Measurements from ENCODE around the gene PHTF1. TPM values are rescaled to one million over a fixed set of nuclear protein-coding genes. Genes with fewer than 3 reads are reported as not detected.

Gene PHTF1
- total RNA-seq, 1 donor from 2014 or later, result 7.3 TPM

DNA sequence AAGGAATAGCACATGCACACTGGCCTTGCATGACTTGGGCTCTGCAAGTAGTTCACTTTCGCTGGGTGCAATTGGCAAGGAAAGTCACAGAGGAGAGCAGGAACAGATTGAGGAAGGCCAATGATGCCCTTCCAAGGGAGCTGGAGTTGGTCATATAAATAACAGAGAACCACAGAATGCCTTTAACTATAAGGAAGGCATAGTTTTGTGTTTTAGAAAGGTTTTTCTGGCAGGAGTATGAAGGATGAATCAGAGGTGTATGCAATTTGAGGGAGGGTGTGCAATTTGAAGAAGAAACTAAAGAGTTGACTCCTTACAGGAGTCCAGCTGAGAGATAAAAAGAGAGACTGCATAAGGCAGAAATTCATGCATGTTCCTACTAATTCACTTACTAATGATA is 112.1 kb downstream of the PHTF1 start:
- intact Hi-C loops (cut with micrococcal nuclease), result no loop called here
- ATAC-seq (no peak), DNase-seq (no peak)

Other genes with a start within 250 kb of the PHTF1 start
- 11.6 TPM for gene RSBN1, start 53.0 kb upstream of the PHTF1 start, total RNA-seq
- gene PTPN22, start 112.2 kb upstream of the PHTF1 start, total RNA-seq, result 0.40 TPM
- not detected for gene BCL2L15, start 128.1 kb upstream of the PHTF1 start, total RNA-seq
- gene AP4B1, start 145.3 kb upstream of the PHTF1 start, total RNA-seq, result 15.4 TPM
- 1.9 TPM for gene DCLRE1B, start 145.8 kb upstream of the PHTF1 start, total RNA-seq
- 52.2 TPM for gene HIPK1, start 169.8 kb upstream of the PHTF1 start, total RNA-seq
- 10.8 TPM for gene OLFML3, start 220.0 kb upstream of the PHTF1 start, total RNA-seq

Measured in left ventricle myocardium superior (tissue), 1 donor.